Measurements from ENCODE around the gene MELTF. TPM values are rescaled to one million over a fixed set of nuclear protein-coding genes. Genes with fewer than 3 reads are reported as not detected.
"Not testable (repeated sequence)": the region's sequence is repeated elsewhere in the genome, so short reads cannot be mapped to it uniquely, and the experiment has no call there.

The MELTF gene
- polyA plus RNA-seq, 4 donors: 6.5 to 480 (median 8.4) TPM

GRCh38 chr3:197041875-197042488 lies 12.4 kb upstream of the MELTF start:
- H3K4me1 ChIP-seq (ENCODE audit: control insufficient read depth in 3 of 3, insufficient read depth in 2 of 3, low read depth in 1 of 3, low read length in 2 of 3): no peaks in the 10 kb centered on the region
- 88 to 94% (median 91%) methylated on average over 6 of the region's 6 CpGs for WGBS, 3 donors

GRCh38 chr3:197040658-197041057 lies 11.0 kb upstream of the MELTF start:
- no peak overlapping the region for H3K4me3 ChIP-seq (ENCODE audit: low read depth in 1 of 3, low read length in 3 of 3)
- no peaks in the 10 kb centered on the region for H3K9me3 ChIP-seq (ENCODE audit: control insufficient read depth in 2 of 2, insufficient read depth in 1 of 2, low read depth in 1 of 2, low read length in 1 of 2)
- H3K36me3 ChIP-seq (ENCODE audit: control insufficient read depth in 3 of 3, insufficient read depth in 2 of 3, low read depth in 1 of 3, low read length in 3 of 3): peaks cover 3 to 7% (median 6%) of the 10 kb centered on the region in 3 donors
- H3K4me1 ChIP-seq (ENCODE audit: control insufficient read depth in 3 of 3, insufficient read depth in 2 of 3, low read depth in 1 of 3, low read length in 2 of 3): no peaks in the 10 kb centered on the region
- H3K27ac ChIP-seq (ENCODE audit: low read depth in 1 of 3, low read length in 2 of 3): no peak overlapping the region
- H3K27me3 ChIP-seq (ENCODE audit: control insufficient read depth in 3 of 3, insufficient read depth in 3 of 3, low read length in 3 of 3): no peaks in the 10 kb centered on the region
- 76 to 89% (median 82%) methylated on average over 4 of the region's 4 CpGs for WGBS, 3 donors
- no peak for FAIRE-seq
- DNase-seq: no peak

More at GRCh38 chr3:197041875-197042488, 12.4 kb upstream of the MELTF start:
- no peak overlapping the region for H3K27ac ChIP-seq (ENCODE audit: low read depth in 1 of 3, low read length in 2 of 3)
- no peaks in the 10 kb centered on the region for H3K9me3 ChIP-seq (ENCODE audit: control insufficient read depth in 2 of 2, insufficient read depth in 1 of 2, low read depth in 1 of 2, low read length in 1 of 2)
- DNase-seq: no peak
- no peaks in the 10 kb centered on the region for H3K27me3 ChIP-seq (ENCODE audit: control insufficient read depth in 3 of 3, insufficient read depth in 3 of 3, low read length in 3 of 3)
- no peak for FAIRE-seq
- H3K4me3 ChIP-seq (ENCODE audit: low read depth in 1 of 3, low read length in 3 of 3): no peak overlapping the region
- peaks cover 6 to 12% (median 10%) of the 10 kb centered on the region in 3 donors for H3K36me3 ChIP-seq (ENCODE audit: control insufficient read depth in 3 of 3, insufficient read depth in 2 of 3, low read depth in 1 of 3, low read length in 3 of 3)

- no peak for FAIRE-seq
- 84 to 91% (median 88%) methylated on average over 14 of the region's 14 CpGs for whole genome bisulfite sequencing, 3 donors
These were observed 9.3 kb upstream of the MELTF start for GRCh38 chr3:197038679-197039462.

GRCh38 chr3:197035577-197035976 lies 6.0 kb upstream of the MELTF start:
- H3K27me3 ChIP-seq (ENCODE audit: control insufficient read depth in 3 of 3, insufficient read depth in 3 of 3, low read length in 3 of 3): peaks cover 0 to 2% (median 0%) of the 10 kb centered on the region in 3 donors
- WGBS, 3 donors: 36 to 59% (median 56%) methylated on average over 3 of the region's 3 CpGs
- DNase-seq (no peak), FAIRE-seq (no peak)
- no peak overlapping the region for H3K27ac ChIP-seq (ENCODE audit: low read depth in 1 of 3, low read length in 2 of 3)
- peaks cover 0 to 3% (median 0%) of the 10 kb centered on the region in 3 donors for H3K36me3 ChIP-seq (ENCODE audit: control insufficient read depth in 3 of 3, insufficient read depth in 2 of 3, low read depth in 1 of 3, low read length in 3 of 3)
- no peak overlapping the region for H3K4me3 ChIP-seq (ENCODE audit: low read depth in 1 of 3, low read length in 3 of 3)
- peaks cover 0 to 14% (median 0%) of the 10 kb centered on the region in 3 donors for H3K4me1 ChIP-seq (ENCODE audit: control insufficient read depth in 3 of 3, insufficient read depth in 2 of 3, low read depth in 1 of 3, low read length in 2 of 3)
- H3K9me3 ChIP-seq (ENCODE audit: control insufficient read depth in 2 of 2, insufficient read depth in 1 of 2, low read depth in 1 of 2, low read length in 1 of 2): peaks cover 0 to 2% of the 10 kb centered on the region in 2 donors

More at GRCh38 chr3:197038679-197039462, 9.3 kb upstream of the MELTF start:
- Histone ChIP-seq H3K27me3 (ENCODE audit: control insufficient read depth in 3 of 3, insufficient read depth in 3 of 3, low read length in 3 of 3) (no peaks in the 10 kb centered on the region), H3K27ac (ENCODE audit: low read depth in 1 of 3, low read length in 2 of 3) (no peak overlapping the region), H3K9me3 (ENCODE audit: control insufficient read depth in 2 of 2, insufficient read depth in 1 of 2, low read depth in 1 of 2, low read length in 1 of 2) (no peaks in the 10 kb centered on the region), H3K4me3 (ENCODE audit: low read depth in 1 of 3, low read length in 3 of 3) (no peak overlapping the region), H3K4me1 (ENCODE audit: control insufficient read depth in 3 of 3, insufficient read depth in 2 of 3, low read depth in 1 of 3, low read length in 2 of 3) (no peaks in the 10 kb centered on the region), H3K36me3 (ENCODE audit: control insufficient read depth in 3 of 3, insufficient read depth in 2 of 3, low read depth in 1 of 3, low read length in 3 of 3) (peaks cover 3 to 5% (median 3%) of the 10 kb centered on the region in 3 donors)
- no peak for DNase-seq

- not testable (repeated sequence) for H3K9me3 ChIP-seq (ENCODE audit: control insufficient read depth in 2 of 2, insufficient read depth in 1 of 2, low read depth in 1 of 2, low read length in 1 of 2); FAIRE-seq; H3K4me3 ChIP-seq (ENCODE audit: low read depth in 1 of 3, low read length in 3 of 3); DNase-seq; H3K36me3 ChIP-seq (ENCODE audit: control insufficient read depth in 3 of 3, insufficient read depth in 2 of 3, low read depth in 1 of 3, low read length in 3 of 3); H3K27me3 ChIP-seq (ENCODE audit: control insufficient read depth in 3 of 3, insufficient read depth in 3 of 3, low read length in 3 of 3); H3K27ac ChIP-seq (ENCODE audit: low read depth in 1 of 3, low read length in 2 of 3)
- WGBS, 3 donors: 59 to 76% (median 71%) methylated on average over 5 of the region's 5 CpGs
- peaks cover 0 to 17% (median 0%) of the 10 kb centered on the region in 3 donors for H3K4me1 ChIP-seq (ENCODE audit: control insufficient read depth in 3 of 3, insufficient read depth in 2 of 3, low read depth in 1 of 3, low read length in 2 of 3)
These were observed 5.2 kb upstream of the MELTF start for GRCh38 chr3:197034778-197035177.

GRCh38 chr3:197033764-197034163 lies 4.1 kb upstream of the MELTF start:
- H3K4me3 ChIP-seq (ENCODE audit: low read depth in 1 of 3, low read length in 3 of 3); H3K27me3 ChIP-seq (ENCODE audit: control insufficient read depth in 3 of 3, insufficient read depth in 3 of 3, low read length in 3 of 3); H3K27ac ChIP-seq (ENCODE audit: low read depth in 1 of 3, low read length in 2 of 3); H3K36me3 ChIP-seq (ENCODE audit: control insufficient read depth in 3 of 3, insufficient read depth in 2 of 3, low read depth in 1 of 3, low read length in 3 of 3); DNase-seq; FAIRE-seq; H3K9me3 ChIP-seq (ENCODE audit: control insufficient read depth in 2 of 2, insufficient read depth in 1 of 2, low read depth in 1 of 2, low read length in 1 of 2): not testable (repeated sequence)
- peaks cover 0 to 21% (median 3%) of the 10 kb centered on the region in 3 donors for H3K4me1 ChIP-seq (ENCODE audit: control insufficient read depth in 3 of 3, insufficient read depth in 2 of 3, low read depth in 1 of 3, low read length in 2 of 3)
- 70 to 82% (median 75%) methylated on average over 3 of the region's 3 CpGs for WGBS, 3 donors

GRCh38 chr3:197031315-197032285 lies 2.0 kb upstream of the MELTF start:
- DNase-seq (peak; percentile 94 to 99), FAIRE-seq (no peak)
- Histone ChIP-seq H3K36me3 (ENCODE audit: control insufficient read depth in 3 of 3, insufficient read depth in 2 of 3, low read depth in 1 of 3, low read length in 3 of 3) (peaks cover 0 to 21% (median 0%) of the 10 kb centered on the region in 3 donors), H3K9me3 (ENCODE audit: control insufficient read depth in 2 of 2, insufficient read depth in 1 of 2, low read depth in 1 of 2, low read length in 1 of 2) (peaks cover 0 to 4% of the 10 kb centered on the region in 2 donors), H3K4me3 (ENCODE audit: low read depth in 1 of 3, low read length in 3 of 3) (no peak overlapping the region), H3K27ac (ENCODE audit: low read depth in 1 of 3, low read length in 2 of 3) (peak overlapping the region in 2 of 3 donors; percentile 65 to 84), H3K4me1 (ENCODE audit: control insufficient read depth in 3 of 3, insufficient read depth in 2 of 3, low read depth in 1 of 3, low read length in 2 of 3) (peaks cover 0 to 24% (median 3%) of the 10 kb centered on the region in 3 donors), H3K27me3 (ENCODE audit: control insufficient read depth in 3 of 3, insufficient read depth in 3 of 3, low read length in 3 of 3) (peaks cover 0 to 2% (median 0%) of the 10 kb centered on the region in 3 donors)
- WGBS, 3 donors: 20 to 40% (median 25%) methylated on average over 12 of the region's 12 CpGs

All from small intestine (tissue), 7 donors.